HCT116 (cell line): ENCODE results near the gene FAM83E. TPM values are rescaled to one million over a fixed set of nuclear protein-coding genes. Genes with fewer than 3 reads are reported as not detected.

Experiments used
- ATAC-seq: fragments of 200-7000 bp; cut with Tn5 transposase; 2 replicates; pipeline ENCODE4 v1.9.1; 2020; ENCODE audit warnings: mild to moderate bottlenecking, moderate library complexity
- BruUV-seq: library from RNA; stranded (reverse); fragments of 400-500 nt; replicated peaks from 2 replicates; lab custom pipeline; 2021; lab: Mats Ljungman, UMichigan
- CTCF ChIA-PET: fragments of 300-600 bp; sonication (Branson Sonifier 250); formaldehyde crosslinking; loops from one replicate; lab custom pipeline; 2021; ENCODE audit warnings: antibody characterized with exemption; lab: Charles Lee
- POLR2A ChIA-PET: fragments of 300-600, 350-600 bp; sonication (Branson Sonifier 250); formaldehyde crosslinking; loops from one replicate; lab custom pipeline; 2021; ENCODE audit warnings: antibody characterized with exemption; lab: Charles Lee
- RAD21 ChIA-PET, 2 experiments: fragments of 300-600 bp; sonication (Branson Sonifier 250); formaldehyde crosslinking; loops; one replicate each; lab custom pipeline; 2023; ENCODE audit warnings: low total read pairs in 2 of 2; ENCODE audit not compliant: uncharacterized antibody in 2 of 2, unreplicated experiment in 2 of 2, low non-redundant PET in 1 of 2; lab: Charles Lee
- DNase-seq: peaks from one replicate; pipeline ENCODE4 v3.0.0-alpha.2; 2010; ENCODE audit warnings: low read depth, low spot score
- H2AFZ ChIP-seq: fragments of 200-600 bp; shearing (Covaris generic), sonication (generic); 2 replicates; pipeline ENCODE4 v1.6.1; 2017; ENCODE audit warnings: low read depth, mixed run types, mixed read lengths, antibody characterized with exemption, low read length; ENCODE audit not compliant: poor library complexity, severe bottlenecking
- H3K27ac ChIP-seq: 2 replicates; pipeline ENCODE4 v1.5.1; 2012; ENCODE audit warnings: low read depth, low read length
- H3K27me3 ChIP-seq: fragments of 200-600 bp; sonication (generic); 2 replicates; pipeline ENCODE4 v1.6.1; 2016; ENCODE audit warnings: mixed run types, low read length, mixed read lengths; ENCODE audit not compliant: insufficient read depth
- H3K36me3 ChIP-seq, 2 experiments: fragments of 200-500 bp in 1 of 2; fragments of 200-600 bp in 1 of 2; sonication (Bioruptor generic) in 1 of 2; sonication (generic) in 1 of 2; 2 replicates each; pipeline versions ENCODE4 v1.5.1 to v1.6.1; 2014 to 2016; ENCODE audit warnings: low read length in 2 of 2, inconsistent platforms in 1 of 2, mixed read lengths in 1 of 2, mixed run types in 1 of 2; ENCODE audit not compliant: insufficient read depth in 2 of 2, control insufficient read depth in 1 of 2
- H3K4me1 ChIP-seq, 2 experiments: fragments of 200-600 bp in 1 of 2; sonication (generic) in 1 of 2; 2 replicates each; pipeline versions ENCODE4 v1.5.1 to v1.6.1; 2012 to 2017; ENCODE audit warnings: low read length in 2 of 2, inconsistent platforms in 1 of 2, mild to moderate bottlenecking in 1 of 2, mixed read lengths in 1 of 2, mixed run types in 1 of 2, moderate library complexity in 1 of 2; ENCODE audit not compliant: insufficient read depth in 2 of 2, control insufficient read depth in 1 of 2
- H3K4me2 ChIP-seq: fragments of 200-600 bp; sonication (generic); 2 replicates; pipeline ENCODE4 v1.6.1; 2017; ENCODE audit warnings: mixed run types, low read length, mixed read lengths
- H3K4me3 ChIP-seq, 2 experiments: fragments of 200-600 bp in 1 of 2; sonication (generic) in 1 of 2; replicated peaks in 1 of 2; 2 replicates each; pipeline ENCODE4 v1.5.1; 2011 to 2016; ENCODE audit warnings: low read length in 2 of 2, control low read depth in 1 of 2, low read depth in 1 of 2, mild to moderate bottlenecking in 1 of 2, mixed read lengths in 1 of 2, mixed run types in 1 of 2
- H3K79me2 ChIP-seq: fragments of 200-600 bp; sonication (generic); 2 replicates; pipeline ENCODE4 v1.6.1; 2017; ENCODE audit warnings: mild to moderate bottlenecking, mixed run types, low read length, moderate library complexity, mixed read lengths; ENCODE audit not compliant: insufficient read depth
- H3K9ac ChIP-seq: fragments of 200-600 bp; sonication (generic); 2 replicates; pipeline ENCODE4 v1.6.1; 2016; ENCODE audit warnings: low read length, mixed read lengths
- H3K9me2 ChIP-seq: fragments of 200-600 bp; sonication (generic), shearing (Covaris generic); 2 replicates; pipeline ENCODE4 v1.6.1; 2017; ENCODE audit warnings: mixed run types, mild to moderate bottlenecking, moderate library complexity; ENCODE audit not compliant: insufficient read depth
- H3K9me3 ChIP-seq, 2 experiments: fragments of 200-500 bp in 1 of 2; fragments of 200-600 bp in 1 of 2; sonication (Bioruptor generic) in 1 of 2; sonication (generic) in 1 of 2; 2 replicates each; pipeline ENCODE4 v1.6.1; 2014 to 2017; ENCODE audit warnings: low read length in 2 of 2, mixed read lengths in 2 of 2, inconsistent platforms in 1 of 2, low read depth in 1 of 2, mild to moderate bottlenecking in 1 of 2, mixed run types in 1 of 2, moderate library complexity in 1 of 2; ENCODE audit not compliant: control insufficient read depth in 1 of 2, insufficient read depth in 1 of 2
- H4K20me1 ChIP-seq: fragments of 200-600 bp; sonication (generic), shearing (Covaris generic); 2 replicates; pipeline ENCODE4 v1.6.1; 2017; ENCODE audit warnings: mixed run types, mild to moderate bottlenecking, moderate library complexity; ENCODE audit not compliant: insufficient read depth
- ATF3 ChIP-seq: IDR thresholded peaks from 2 replicates; pipeline ENCODE4 v1.6.1; 2012
- CBX3 ChIP-seq: IDR thresholded peaks from 2 replicates; pipeline ENCODE4 v1.6.1; 2012; ENCODE audit warnings: low read depth
- CEBPB ChIP-seq: IDR thresholded peaks from 2 replicates; pipeline ENCODE4 v1.6.1; 2012; ENCODE audit warnings: low read depth
- CTCF ChIP-seq, 3 experiments: fragments of 200-600 bp in 1 of 3; sonication (generic) in 1 of 3; IDR thresholded peaks in 2 of 3; conservative IDR thresholded peaks in 1 of 3; 2 replicates each; pipeline ENCODE4 v1.5.1; 2012 to 2017; ENCODE audit warnings: low read depth in 2 of 3, low read length in 2 of 3, antibody characterized with exemption in 1 of 3, borderline replicate concordance in 1 of 3, control low read depth in 1 of 3, mild to moderate bottlenecking in 1 of 3, mixed read lengths in 1 of 3, mixed run types in 1 of 3, moderate library complexity in 1 of 3; ENCODE audit not compliant: insufficient read depth in 1 of 3
- EGR1 ChIP-seq: IDR thresholded peaks from 2 replicates; pipeline ENCODE4 v1.6.1; 2012; ENCODE audit warnings: low read depth
- ELF1 ChIP-seq: IDR thresholded peaks from 2 replicates; pipeline ENCODE4 v1.6.1; 2012; ENCODE audit warnings: low read depth, borderline replicate concordance
- EZH2 ChIP-seq: fragments of 200-600 bp; sonication (generic); IDR thresholded peaks from 2 replicates; pipeline ENCODE4 v1.6.1; 2017; ENCODE audit warnings: antibody characterized with exemption, mixed run types
- FOSL1 ChIP-seq: IDR thresholded peaks from 2 replicates; pipeline ENCODE4 v1.6.1; 2012; ENCODE audit warnings: low read depth
- JUND ChIP-seq: IDR thresholded peaks from 2 replicates; pipeline ENCODE4 v1.6.1; 2012
- MAX ChIP-seq: IDR thresholded peaks from 2 replicates; pipeline ENCODE4 v1.6.1; 2012
- POLR2AphosphoS5 ChIP-seq: IDR thresholded peaks from 2 replicates; pipeline ENCODE4 v1.6.1; 2011; ENCODE audit warnings: mild to moderate bottlenecking, low read depth, low read length, moderate library complexity
- RAD21 ChIP-seq: IDR thresholded peaks from 2 replicates; pipeline ENCODE4 v1.6.1; 2012; ENCODE audit warnings: low read depth, mild to moderate bottlenecking
- SIN3A ChIP-seq: IDR thresholded peaks from 2 replicates; pipeline ENCODE4 v1.6.1; 2012; ENCODE audit warnings: low read depth
- SP1 ChIP-seq: IDR thresholded peaks from 2 replicates; pipeline ENCODE4 v1.6.1; 2012; ENCODE audit warnings: low read depth
- SRF ChIP-seq: IDR thresholded peaks from 2 replicates; pipeline ENCODE4 v1.6.1; 2012; ENCODE audit warnings: low read depth
- TCF7L2 ChIP-seq: IDR thresholded peaks from 2 replicates; pipeline ENCODE4 v1.7.0; 2011; ENCODE audit warnings: borderline replicate concordance, inconsistent platforms; ENCODE audit not compliant: insufficient read depth, insufficient read length; ENCODE audit errors: extremely low read depth
- ZBTB33 ChIP-seq: IDR thresholded peaks from 2 replicates; pipeline ENCODE4 v1.6.1; 2011; ENCODE audit warnings: mild to moderate bottlenecking, low read length, moderate library complexity; ENCODE audit not compliant: insufficient replicate concordance; ENCODE audit errors: extremely low read depth
- ZFX ChIP-seq: fragments of 450-650 bp; IDR thresholded peaks from 2 replicates; pipeline ENCODE4 v1.6.1; 2017
- ZNF274 ChIP-seq: fragments of 200-500 bp; sonication (Bioruptor generic); IDR thresholded peaks from 2 replicates; pipeline ENCODE4 v1.6.1; 2014; ENCODE audit warnings: mild to moderate bottlenecking, low read depth, low read length, inconsistent platforms
- intact Hi-C: fragments of 100-400 bp; cut with micrococcal nuclease; formaldehyde crosslinking; loops from 2 replicates; pipeline ENCODE4 v1.10.0; 2022
- total RNA-seq: library from RNA; stranded (reverse); gene quantifications from one replicate; pipeline ENCODE4 v1.2.1, GENCODE V29; 2021; ENCODE audit not compliant: unreplicated experiment

The FAM83E gene
- total RNA-seq, 1 experiment from 2014 or later = 6.8 TPM

GRCh38 chr19:48650974-48651682 is 36.3 kb upstream of the FAM83E start (continued):
- TF ChIP-seq ZBTB33 (no peak), ATF3 (no peak), FOSL1 (no peak)
- TF ChIP-seq, all 23 proteins: peak for 0

GRCh38 chr19:48648134-48648533 is 33.3 kb upstream of the FAM83E start:
- no peaks in the 10 kb centered on the region for H3K9me2 ChIP-seq
- no peak overlapping the region for H3K27ac ChIP-seq
- ATAC-seq = no peak
- BruUV-seq = no TSS peak
- no peaks in the 10 kb centered on the region for H3K9me3 ChIP-seq
- intact Hi-C loops = no loop called here
- H2AFZ ChIP-seq = no peak overlapping the region
- RAD21 ChIA-PET = no interaction called here
- CTCF ChIA-PET = no interaction called here
- TF ChIP-seq CBX3 (no peak), FOSL1 (no peak), EGR1 (no peak), EZH2 (no peak), ATF3 (no peak), ZBTB33 (no peak), ZFX (no peak), SRF (no peak), ZNF274 (no peak), SP1 (no peak), RAD21 (no peak), MAX (no peak), ELF1 (no peak), SIN3A (no peak), JUND (no peak), CEBPB (no peak), TCF7L2 (no peak), POLR2AphosphoS5 (no peak), CTCF (IDR thresholded peaks at IDR 0.05 in 2 of 3, conservative IDR thresholded peaks at IDR 0.05 in 1 of 3; ENCODE audit: borderline replicate concordance in 1 of 3, insufficient read depth in 1 of 3, low read depth in 2 of 3, low read length in 2 of 3) (no peak)
- POLR2A ChIA-PET = no interaction called here
- H3K4me2 ChIP-seq = no peak overlapping the region
- no peaks in the 10 kb centered on the region for H4K20me1 ChIP-seq
- no peak for DNase-seq
- no peaks in the 10 kb centered on the region for H3K27me3 ChIP-seq
- H3K4me3 ChIP-seq = no peak overlapping the region
- no peaks in the 10 kb centered on the region for H3K79me2 ChIP-seq
- H3K4me1 ChIP-seq = peaks cover 24 to 70% of the 10 kb centered on the region in 2 experiments
- H3K36me3 ChIP-seq = no peaks in the 10 kb centered on the region
- H3K9ac ChIP-seq = no peak overlapping the region
